ENCODE data around the gene ELMOD3. TPM values are rescaled to one million over a fixed set of nuclear protein-coding genes. Genes with fewer than 3 reads are reported as not detected.

The ELMOD3 gene
- total RNA-seq, 2 experiments from 2014 or later = 11.2 to 12.9 TPM

- ChIA-PET CTCF (interaction anchor here (0.6 to 12.3 kb wide), 9 partner anchors 10 to 134 kb away, joined by 3 to 205 read pairs (median 5); partner anchors contain the start of gene MAT2A), POLR2A (interaction anchor here (0.6 to 2.7 kb wide), 7 partner anchors 20 to 177 kb away, joined by 3 to 26 read pairs (median 8); partner anchors contain the start of genes MAT2A and RNF181)
- Mint-ChIP-seq H3K4me3 (peak within 1 kb of the TSS; percentile 85), H3K9me3 (ENCODE audit: low read depth) (no peaks in the 10 kb centered on the region), H3K27me3 (no peaks in the 10 kb centered on the region), H3K4me1 (peaks cover 30% of the 10 kb centered on the region), H3K27ac (peak within 1 kb of the TSS; percentile 95), H3K36me3 (ENCODE audit: low read depth) (no peaks in the 10 kb centered on the region)
- ATAC-seq (peak; percentile 82), DNase-seq (peak; percentile 91)
- intact Hi-C loops (cut with DNase I, micrococcal nuclease) = loop anchor here (1.0 to 10.0 kb wide), 8 partner anchors 19 to 961 kb away; partner anchors contain the start of genes ELMOD3 (in 2 of the 2), RETSAT (in 2 of the 2), GGCX (in 1 of the 2) and IMMT (in 1 of the 2)
Observed at GRCh38 chr2:85418132-85419008, 63.8 kb downstream of the ELMOD3 start, which contains the start of gene SH2D6. Gene SH2D6 (plus strand): TSS chr2:85418714. CDS start chr2:85429466, 10,752 bp downstream.

GRCh38 chr2:85419009-85419675, 64.6 kb downstream of the ELMOD3 start:
- intact Hi-C loops (cut with DNase I, micrococcal nuclease) = loop anchor here in 1 of 2 experiments (5.0 to 10.0 kb wide), 2 partner anchors 776 to 962 kb away; partner anchors contain the start of genes IMMT, MRPL35 and SUCLG1
- Mint-ChIP-seq H3K27me3 (no peaks in the 10 kb centered on the region), H3K4me3 (peak overlapping the region; percentile 85), H3K27ac (peak overlapping the region; percentile 95), H3K9me3 (ENCODE audit: low read depth) (no peaks in the 10 kb centered on the region), H3K4me1 (peaks cover 27% of the 10 kb centered on the region), H3K36me3 (ENCODE audit: low read depth) (no peaks in the 10 kb centered on the region)
- CTCF ChIA-PET = interaction anchor here (0.7 to 12.3 kb wide), 19 partner anchors 9 to 218 kb away, joined by 3 to 205 read pairs (median 5); partner anchors contain the start of genes GGCX and MAT2A
- DNase-seq (no peak), ATAC-seq (no peak)
- POLR2A ChIA-PET = interaction anchor here (1.9 to 2.7 kb wide), 6 partner anchors 19 to 177 kb away, joined by 5 to 26 read pairs (median 10); partner anchors contain the start of genes MAT2A and RNF181

- Mint-ChIP-seq H3K27me3 (no peaks in the 10 kb centered on the region), H3K4me1 (peaks cover 21% of the 10 kb centered on the region), H3K36me3 (ENCODE audit: low read depth) (no peaks in the 10 kb centered on the region), H3K27ac (peak overlapping the region; percentile 84), H3K9me3 (ENCODE audit: low read depth) (no peaks in the 10 kb centered on the region), H3K4me3 (peak overlapping the region; percentile 38)
- ATAC-seq (peak; percentile 76), DNase-seq (peak; percentile 95)
- intact Hi-C loops (cut with DNase I, micrococcal nuclease) = loop anchor here (1.0 to 2.0 kb wide), 8 partner anchors 17 to 287 kb away; partner anchors contain the start of genes MAT2A (in 1 of the 2), RNF181 (in 1 of the 2) and USP39 (in 1 of the 2)
- ChIA-PET POLR2A (interaction anchor here (1.9 to 2.7 kb wide), 5 partner anchors 17 to 175 kb away, joined by 5 to 26 read pairs (median 10); partner anchors contain the start of genes MAT2A and RNF181), CTCF (interaction anchor here (0.6 to 12.3 kb wide), 24 partner anchors 8 to 217 kb away, joined by 3 to 205 read pairs (median 4); partner anchors contain the start of genes ELMOD3, GGCX, MAT2A and RETSAT)
Observed at GRCh38 chr2:85420536-85421259, 66.1 kb downstream of the ELMOD3 start.

GRCh38 chr2:85421260-85422071, 66.9 kb downstream of the ELMOD3 start:
- Mint-ChIP-seq H3K4me1 (peaks cover 21% of the 10 kb centered on the region), H3K36me3 (ENCODE audit: low read depth) (no peaks in the 10 kb centered on the region), H3K9me3 (ENCODE audit: low read depth) (no peaks in the 10 kb centered on the region), H3K4me3 (no peak overlapping the region), H3K27ac (peak overlapping the region; percentile 84), H3K27me3 (no peaks in the 10 kb centered on the region)
- intact Hi-C loops (cut with DNase I, micrococcal nuclease) = loop anchor here (2.0 kb wide), 3 partner anchors 31 to 215 kb away; partner anchors contain the start of gene RNF181 (in 1 of the 2)
- ATAC-seq (no peak), DNase-seq (no peak)
- ChIA-PET POLR2A (interaction anchor here (0.7 kb wide), 1 partner anchor 131 kb away, joined by 3 read pairs; no protein-coding TSS in a partner anchor), CTCF (interaction anchor here (0.6 to 12.3 kb wide), 14 partner anchors 27 to 663 kb away, joined by 3 to 205 read pairs (median 3); partner anchors contain the start of gene MAT2A)

- no peaks in the 10 kb centered on the region for H3K27me3 Mint-ChIP-seq
- no peak overlapping the region for H3K4me3 Mint-ChIP-seq
- ChIA-PET CTCF (interaction anchor here (0.6 to 12.3 kb wide), 4 partner anchors 30 to 662 kb away, joined by 4 to 205 read pairs (median 4); no protein-coding TSS in a partner anchor), POLR2A (no interaction called here)
- H3K36me3 Mint-ChIP-seq (ENCODE audit: low read depth) = no peaks in the 10 kb centered on the region
- no peak overlapping the region for H3K27ac Mint-ChIP-seq
- peaks cover 21% of the 10 kb centered on the region for H3K4me1 Mint-ChIP-seq
- intact Hi-C loops (cut with DNase I, micrococcal nuclease) = no loop called here
- H3K9me3 Mint-ChIP-seq (ENCODE audit: low read depth) = no peaks in the 10 kb centered on the region
- no peak for DNase-seq
- no peak for ATAC-seq
Observed at GRCh38 chr2:85422072-85422457, 67.5 kb downstream of the ELMOD3 start.

- Mint-ChIP-seq H3K4me1 (peaks cover 21% of the 10 kb centered on the region), H3K4me3 (no peak overlapping the region), H3K9me3 (ENCODE audit: low read depth) (no peaks in the 10 kb centered on the region), H3K36me3 (ENCODE audit: low read depth) (no peaks in the 10 kb centered on the region), H3K27ac (peak overlapping the region; percentile 6), H3K27me3 (no peaks in the 10 kb centered on the region)
- POLR2A ChIA-PET = no interaction called here
- CTCF ChIA-PET = interaction anchor here (1.5 to 12.3 kb wide), 2 partner anchors 14 to 128 kb away, joined by 6 to 205 read pairs; no protein-coding TSS in a partner anchor
- no peak for DNase-seq
- intact Hi-C loops (cut with DNase I, micrococcal nuclease) = no loop called here
- no peak for ATAC-seq
Observed at GRCh38 chr2:85423525-85423924, 69.0 kb downstream of the ELMOD3 start.

GRCh38 chr2:85425588-85425987, 71.0 kb downstream of the ELMOD3 start:
- DNase-seq (no peak), ATAC-seq (no peak)
- H3K4me1 Mint-ChIP-seq = peaks cover 11% of the 10 kb centered on the region
- H3K27ac Mint-ChIP-seq = no peak overlapping the region
- no peak overlapping the region for H3K4me3 Mint-ChIP-seq
- ChIA-PET CTCF (interaction anchor here (1.2 to 12.3 kb wide), 3 partner anchors 14 to 126 kb away, joined by 3 to 205 read pairs (median 4); no protein-coding TSS in a partner anchor), POLR2A (no interaction called here)
- no peaks in the 10 kb centered on the region for H3K27me3 Mint-ChIP-seq
- no peaks in the 10 kb centered on the region for H3K36me3 Mint-ChIP-seq (ENCODE audit: low read depth)
- H3K9me3 Mint-ChIP-seq (ENCODE audit: low read depth) = no peaks in the 10 kb centered on the region
- intact Hi-C loops (cut with DNase I, micrococcal nuclease) = no loop called here

- Mint-ChIP-seq H3K27ac (no peak overlapping the region), H3K36me3 (ENCODE audit: low read depth) (no peaks in the 10 kb centered on the region), H3K9me3 (ENCODE audit: low read depth) (no peaks in the 10 kb centered on the region), H3K27me3 (no peaks in the 10 kb centered on the region), H3K4me1 (peaks cover 5% of the 10 kb centered on the region), H3K4me3 (no peak overlapping the region)
- DNase-seq = no peak
- intact Hi-C loops (cut with DNase I, micrococcal nuclease) = no loop called here
- no peak for ATAC-seq
- ChIA-PET POLR2A (no interaction called here), CTCF (interaction anchor here (1.5 kb wide), 1 partner anchor 8 kb away, joined by 6 read pairs; no protein-coding TSS in a partner anchor)
Observed at GRCh38 chr2:85427300-85427835, 72.8 kb downstream of the ELMOD3 start.

GRCh38 chr2:85428343-85428881, 73.8 kb downstream of the ELMOD3 start:
- ChIA-PET CTCF (interaction anchor here (1.0 to 2.3 kb wide), 4 partner anchors 9 to 124 kb away, joined by 3 to 9 read pairs (median 5); no protein-coding TSS in a partner anchor), POLR2A (interaction anchor here (0.8 kb wide), 1 partner anchor 110 kb away, joined by 3 read pairs; no protein-coding TSS in a partner anchor)
- Mint-ChIP-seq H3K9me3 (ENCODE audit: low read depth) (no peaks in the 10 kb centered on the region), H3K4me3 (no peak overlapping the region), H3K36me3 (ENCODE audit: low read depth) (no peaks in the 10 kb centered on the region), H3K27me3 (no peaks in the 10 kb centered on the region), H3K4me1 (peaks cover 5% of the 10 kb centered on the region), H3K27ac (no peak overlapping the region)
- ATAC-seq (peak; percentile 16), DNase-seq (no peak)
- intact Hi-C loops (cut with DNase I, micrococcal nuclease) = no loop called here

Data from activated CD4-positive, alpha-beta T cell treated with anti-CD3 and anti-CD28 coated beads for 36 hours (primary cell).